Measurements from ENCODE around the gene MRAP. TPM values are rescaled to one million over a fixed set of nuclear protein-coding genes. Genes with fewer than 3 reads are reported as not detected.

The MRAP gene
- total and polyA plus RNA-seq, 10 of the 15 experiments (the other 5 are each of a cell fraction or from before 2014, with no cell fraction given): 0.34 to 1.2 TPM; not detected in 8

- no peak overlapping the region for H3K27ac ChIP-seq (ENCODE audit: control insufficient read depth, insufficient read depth)
- H3K36me3 ChIP-seq (ENCODE audit: control insufficient read depth in 2 of 2, insufficient read depth in 2 of 2, low read length in 1 of 2): peaks cover 19 to 27% of the 10 kb centered on the region in 2 experiments; a peak in 3 of 4 replicates
- ChIA-PET CTCF (no interaction called here), POLR2A (no interaction called here), RAD21 (ENCODE audit: unreplicated experiment) (no interaction called here), SMC1A (ENCODE audit: uncharacterized antibody, unreplicated experiment) (no interaction called here)
- no peaks in the 10 kb centered on the region for H3K4me1 ChIP-seq (ENCODE audit: control insufficient read depth, insufficient read depth, low read length)
- DNase-seq (ENCODE audit: low read depth, low spot score): no peak
- no peak for ATAC-seq
- WGBS (ENCODE audit: insufficient coverage, insufficient replicate concordance, low lambda C conversion rate, missing lambda C conversion rate): 99% methylated on average over 6 of the region's 6 CpGs
- H3K27me3 ChIP-seq (replicated peaks in 1 of 2; ENCODE audit: control insufficient read depth in 2 of 2, insufficient read depth in 2 of 2, low read length in 1 of 2): no peaks in the 10 kb centered on the region
- H3K9ac ChIP-seq (ENCODE audit: control insufficient read depth, insufficient read depth, low read length): no peak overlapping the region
- H3K4me3 ChIP-seq: no peak overlapping the region
- no peaks in the 10 kb centered on the region for H3K9me3 ChIP-seq (replicated peaks; ENCODE audit: control insufficient read depth, insufficient read depth, low read length)
- no peak overlapping the region for H2AFZ ChIP-seq (ENCODE audit: control insufficient read depth, low read depth, low read length)
- no peak for FAIRE-seq
- in situ Hi-C loops (cut with MboI) (no loop called here), intact Hi-C loops (cut with micrococcal nuclease; ENCODE audit: unreplicated experiment) (no loop called here)
- no peaks in the 10 kb centered on the region for H4K20me1 ChIP-seq (ENCODE audit: control insufficient read depth, insufficient read depth)
- BruUV-seq (replicated peaks): no TSS peak
- TF ChIP-seq FOXM1 (IDR thresholded peaks at IDR 0.05; ENCODE audit: low read depth, low read length): no peak
- TF ChIP-seq EGR1 (IDR thresholded peaks at IDR 0.05; ENCODE audit: borderline replicate concordance in 1 of 2, low read depth in 2 of 2, low read length in 2 of 2): no peak
- no peak for TF ChIP-seq JUNB (IDR thresholded peaks at IDR 0.05)
- TF ChIP-seq IKZF2 (IDR thresholded peaks at IDR 0.05): no peak
- no peak for TF ChIP-seq ATF7 (IDR thresholded peaks at IDR 0.05; ENCODE audit: low read depth)
- no peak for TF ChIP-seq HSF1 (IDR thresholded peaks at IDR 0.05; ENCODE audit: low read depth, low read length)
- TF ChIP-seq RAD51 (IDR thresholded peaks at IDR 0.05): no peak
- TF ChIP-seq ZNF24 (IDR thresholded peaks at IDR 0.05): no peak
- H3K79me2 ChIP-seq (ENCODE audit: control insufficient read depth, insufficient read depth, low read length): no peaks in the 10 kb centered on the region
- H3K4me2 ChIP-seq (ENCODE audit: control insufficient read depth, insufficient read depth): no peak overlapping the region
Observed at GRCh38 chr21:32312976-32313375, 14.3 kb downstream of the MRAP start.

GRCh38 chr21:32314806-32315205, 16.2 kb downstream of the MRAP start:
- Histone ChIP-seq H3K9ac (ENCODE audit: control insufficient read depth, insufficient read depth, low read length) (no peak overlapping the region), H3K9me3 (replicated peaks; ENCODE audit: control insufficient read depth, insufficient read depth, low read length) (no peaks in the 10 kb centered on the region), H3K27ac (ENCODE audit: control insufficient read depth, insufficient read depth) (no peak overlapping the region), H4K20me1 (ENCODE audit: control insufficient read depth, insufficient read depth) (no peaks in the 10 kb centered on the region), H3K79me2 (ENCODE audit: control insufficient read depth, insufficient read depth, low read length) (no peaks in the 10 kb centered on the region), H3K36me3 (ENCODE audit: control insufficient read depth in 2 of 2, insufficient read depth in 2 of 2, low read length in 1 of 2) (peaks cover 22 to 32% of the 10 kb centered on the region in 2 experiments), H3K4me2 (ENCODE audit: control insufficient read depth, insufficient read depth) (no peak overlapping the region), H3K4me1 (ENCODE audit: control insufficient read depth, insufficient read depth, low read length) (no peaks in the 10 kb centered on the region), H3K4me3 (no peak overlapping the region), H3K27me3 (replicated peaks in 1 of 2; ENCODE audit: control insufficient read depth in 2 of 2, insufficient read depth in 2 of 2, low read length in 1 of 2) (no peaks in the 10 kb centered on the region), H2AFZ (ENCODE audit: control insufficient read depth, low read depth, low read length) (no peak overlapping the region)
- in situ Hi-C loops (cut with MboI) (no loop called here), intact Hi-C loops (cut with micrococcal nuclease; ENCODE audit: unreplicated experiment) (no loop called here)
- ChIA-PET RAD21 (ENCODE audit: unreplicated experiment) (no interaction called here), SMC1A (ENCODE audit: uncharacterized antibody, unreplicated experiment) (no interaction called here), CTCF (no interaction called here), POLR2A (no interaction called here)
- DNase-seq (ENCODE audit: low read depth, low spot score) (no peak), ATAC-seq (no peak), FAIRE-seq (no peak)
- no TSS peak for BruUV-seq (replicated peaks)
- TF ChIP-seq FOXM1 (IDR thresholded peaks at IDR 0.05; ENCODE audit: low read depth, low read length) (no peak), USF1 (IDR thresholded peaks at IDR 0.05; ENCODE audit: borderline replicate concordance, extremely low read length, insufficient read depth, low read depth, low read length) (no peak), SUPT20H (IDR thresholded peaks at IDR 0.05; ENCODE audit: borderline replicate concordance, control insufficient read depth, low read depth, low read length) (no peak), TARDBP (IDR thresholded peaks at IDR 0.05; ENCODE audit: borderline replicate concordance) (no peak), HDAC6 (IDR thresholded peaks at IDR 0.05; ENCODE audit: unreplicated experiment) (no peak)
- WGBS (ENCODE audit: insufficient coverage, insufficient replicate concordance, low lambda C conversion rate, missing lambda C conversion rate): 99% methylated on average over 14 of the region's 16 CpGs
